Measurements from ENCODE around the gene SPIRE2. TPM values are rescaled to one million over a fixed set of nuclear protein-coding genes. Genes with fewer than 3 reads are reported as not detected.

The SPIRE2 gene
- total and polyA plus RNA-seq, 2 of the 13 experiments (the other 11 are each of a cell fraction or from before 2014, with no cell fraction given), result 13.3 to 37.5 TPM

- TF ChIP-seq CSRNP1 (CRISPR knock-in tag; IDR thresholded peaks at IDR 0.05), result 0 out of 2 replicates have a peak, but pooled peaks have one; percentile 26
- TF ChIP-seq SSRP1 (CRISPR knock-in tag; IDR thresholded peaks at IDR 0.05), result peak; percentile 12; the same call in 1 of the 2 replicates
- 0 out of 2 replicates have a peak, but pooled peaks have one; percentile 61 for TF ChIP-seq ZHX1 (CRISPR knock-in tag; IDR thresholded peaks at IDR 0.05; ENCODE audit: low read depth)
- 0 out of 2 replicates have a peak, but pooled peaks have one; percentile 7 for TF ChIP-seq ZBTB38 (CRISPR knock-in tag; IDR thresholded peaks at IDR 0.05)
- 0 out of 2 replicates have a peak, but pooled peaks have one; percentile 12 for TF ChIP-seq ZNF33B (CRISPR knock-in tag; IDR thresholded peaks at IDR 0.05)
- 0 out of 2 replicates have a peak, but pooled peaks have one; percentile 47 for TF ChIP-seq RNF219 (CRISPR knock-in tag; IDR thresholded peaks at IDR 0.05)
- 0 out of 4 replicates have a peak, but pooled peaks of 1 of the 2 experiments have one; percentile 7 for TF ChIP-seq POLR2A (IDR thresholded peaks at IDR 0.05; ENCODE audit: insufficient read depth in 1 of 2, low read depth in 2 of 2, low read length in 2 of 2)
- TF ChIP-seq ZNF136 (CRISPR knock-in tag; IDR thresholded peaks at IDR 0.05; ENCODE audit: low read depth), result 0 out of 2 replicates have a peak, but pooled peaks have one; percentile 28
- no peak for TF ChIP-seq FLYWCH1 (CRISPR knock-in tag; IDR thresholded peaks at IDR 0.05)
- TF ChIP-seq ZKSCAN8 (CRISPR knock-in tag; IDR thresholded peaks at IDR 0.05; ENCODE audit: borderline replicate concordance), result peak; percentile 51; the same call in 1 of the 2 replicates
- no peak for TF ChIP-seq ZFP41 (CRISPR knock-in tag; IDR thresholded peaks at IDR 0.05; ENCODE audit: borderline replicate concordance)
- no peak for TF ChIP-seq SP4 (CRISPR knock-in tag; IDR thresholded peaks at IDR 0.05)
- TF ChIP-seq MTERF4 (CRISPR knock-in tag; IDR thresholded peaks at IDR 0.05), result no peak
- TF ChIP-seq ZNF430 (CRISPR knock-in tag; IDR thresholded peaks at IDR 0.05), result 0 out of 2 replicates have a peak, but pooled peaks have one; percentile 37
- TF ChIP-seq ZNF276 (CRISPR knock-in tag; IDR thresholded peaks at IDR 0.05; ENCODE audit: low read depth), result 0 out of 2 replicates have a peak, but pooled peaks have one; percentile 45
- TF ChIP-seq ZNF678 (CRISPR knock-in tag; IDR thresholded peaks at IDR 0.05), result 0 out of 2 replicates have a peak, but pooled peaks have one; percentile 46
- peak; percentile 59; the same call in 1 of the 2 replicates for TF ChIP-seq ZFP36L1 (CRISPR knock-in tag; IDR thresholded peaks at IDR 0.05)
- no peak for TF ChIP-seq ONECUT2 (CRISPR knock-in tag; IDR thresholded peaks at IDR 0.05)
- TF ChIP-seq FOXA1 (IDR thresholded peaks at IDR 0.05), result no peak
- TF ChIP-seq FOXA1 (CRISPR knock-in tag; IDR thresholded peaks at IDR 0.05), result peak; percentile 24; the same call in 1 of the 2 replicates
Observed at GRCh38 chr16:89823087-89823823, 5.0 kb upstream of the SPIRE2 start (continued).

All from HepG2 (cell line).